ENCODE measurements around the gene PAXX.

- no peak for TF ChIP-seq CTCF (conservative IDR thresholded peaks at IDR 0.05; ENCODE audit: low read depth, low read length)
- TF ChIP-seq EZH2 (IDR thresholded peaks at IDR 0.05; ENCODE audit: low read length, unreplicated experiment), result no peak
- TF ChIP-seq EZH2phosphoT487 (IDR thresholded peaks at IDR 0.05; ENCODE audit: borderline replicate concordance, low read length), result no peak
Observed at GRCh38 chr9:137030006-137030405, 37.8 kb downstream of the PAXX start.
